H1 (cell line): ENCODE results near the gene OSBPL5. TPM values are rescaled to one million over a fixed set of nuclear protein-coding genes. Genes with fewer than 3 reads are reported as not detected.

ENCODE experiments used
- CTCF ChIA-PET: fragments of 300-600 bp; sonication (Branson Sonifier 250); formaldehyde crosslinking; loops from one replicate; lab custom pipeline; 2021; ENCODE audit not compliant: partially characterized antibody; lab: Charles Lee
- POLR2A ChIA-PET: fragments of 300-600 bp; sonication (Branson Sonifier 250); formaldehyde crosslinking; loops from one replicate; lab custom pipeline; 2021; ENCODE audit warnings: inconsistent platforms; ENCODE audit not compliant: partially characterized antibody; lab: Charles Lee
- DNase-seq, 2 experiments: peaks; one replicate each; pipeline versions ENCODE4 v3.0.0 to v3.0.0-alpha.2; 2010 to 2022; ENCODE audit warnings: low spot score in 2 of 2, low read depth in 1 of 2, mixed read lengths in 1 of 2
- FAIRE-seq: peaks from 2 replicates; lab custom pipeline; 2011; peaks lifted over from hg19 to GRCh38; lab: Jason Lieb, UNC
- H2AFZ ChIP-seq: 2 replicates; pipeline ENCODE4 v1.8.1; 2012; ENCODE audit warnings: low read length, inconsistent platforms
- H2AK5ac ChIP-seq: 2 replicates; pipeline ENCODE4 v1.6.1; 2013; ENCODE audit warnings: low read depth, low read length
- H2BK120ac ChIP-seq: replicated peaks from 2 replicates; pipeline ENCODE3; 2013; ENCODE audit warnings: low read depth, low read length, inconsistent platforms
- H2BK12ac ChIP-seq: 2 replicates; pipeline ENCODE4 v1.6.1; 2013; ENCODE audit warnings: low read depth, low read length
- H2BK15ac ChIP-seq: 2 replicates; pipeline ENCODE4 v1.6.1; 2013; ENCODE audit warnings: low read length
- H2BK20ac ChIP-seq: 2 replicates; pipeline ENCODE4 v1.6.1; 2013; ENCODE audit warnings: low read length
- H2BK5ac ChIP-seq: 2 replicates; pipeline ENCODE4 v1.6.1; 2013; ENCODE audit warnings: low read depth, low read length
- H3K14ac ChIP-seq: 2 replicates; pipeline ENCODE4 v1.6.1; 2013; ENCODE audit warnings: inconsistent platforms; ENCODE audit not compliant: insufficient read length
- H3K18ac ChIP-seq: 2 replicates; pipeline ENCODE4 v1.6.1; 2013; ENCODE audit warnings: low read length; ENCODE audit errors: extremely low read depth
- H3K23ac ChIP-seq: 2 replicates; pipeline ENCODE4 v1.6.1; 2013; ENCODE audit warnings: inconsistent platforms; ENCODE audit not compliant: insufficient read length
- H3K23me2 ChIP-seq: 2 replicates; pipeline ENCODE4 v1.6.1; 2013; ENCODE audit warnings: low read depth, low read length
- H3K27ac ChIP-seq: 2 replicates; pipeline ENCODE4 v1.6.1; 2011; ENCODE audit warnings: low read depth, low read length, inconsistent platforms
- H3K27me3 ChIP-seq, 4 experiments: replicated peaks in 1 of 4; 1 replicate in 1 of 4; 2 replicates in 3 of 4; pipeline versions ENCODE4 v1.6.1 to v1.8.1; 2011 to 2013; ENCODE audit warnings: low read length in 3 of 4, mild to moderate bottlenecking in 3 of 4, inconsistent platforms in 2 of 4, mixed read lengths in 2 of 4, moderate library complexity in 1 of 4; ENCODE audit not compliant: control insufficient read depth in 3 of 4, insufficient read depth in 3 of 4; ENCODE audit errors: extremely low read depth in 1 of 4
- H3K36me3 ChIP-seq, 4 experiments: 2 replicates each; pipeline versions ENCODE4 v1.6.1 to v1.8.1; 2011 to 2013; ENCODE audit warnings: mild to moderate bottlenecking in 4 of 4, low read length in 3 of 4, moderate library complexity in 2 of 4, control low read depth in 1 of 4, inconsistent platforms in 1 of 4; ENCODE audit not compliant: insufficient read depth in 4 of 4, control insufficient read depth in 2 of 4
- H3K4ac ChIP-seq: replicated peaks from 2 replicates; pipeline ENCODE3; 2013; ENCODE audit warnings: low read length, low read depth, mixed read lengths, inconsistent platforms; ENCODE audit not compliant: insufficient read length
- H3K4me1 ChIP-seq, 4 experiments: replicated peaks in 1 of 4; 1 replicate in 1 of 4; 2 replicates in 3 of 4; pipeline versions ENCODE4 v1.6.1 to v1.8.1; 2011 to 2013; ENCODE audit warnings: low read length in 3 of 4, inconsistent platforms in 2 of 4, mixed read lengths in 1 of 4; ENCODE audit not compliant: insufficient read depth in 4 of 4, control insufficient read depth in 3 of 4
- H3K4me2 ChIP-seq, 2 experiments: 2 replicates each; pipeline versions ENCODE4 v1.6.1 to v1.8.1; 2011 to 2013; ENCODE audit warnings: low read depth in 2 of 2, low read length in 2 of 2, control low read depth in 1 of 2, inconsistent platforms in 1 of 2, mild to moderate bottlenecking in 1 of 2; ENCODE audit not compliant: insufficient read depth in 1 of 2
- H3K4me3 ChIP-seq, 4 experiments: fragments of 200-600, 300-600 bp in 1 of 4; sonication (generic), shearing (Covaris generic), sonication (Bioruptor Twin) in 1 of 4; 2 replicates each; pipeline versions ENCODE4 v1.5.1 to v1.8.1; 2011 to 2016; ENCODE audit warnings: low read length in 4 of 4, low read depth in 3 of 4, control low read depth in 2 of 4, inconsistent platforms in 2 of 4, mild to moderate bottlenecking in 2 of 4, mixed read lengths in 1 of 4, moderate library complexity in 1 of 4; ENCODE audit not compliant: insufficient read depth in 2 of 4; ENCODE audit errors: extremely low read depth in 1 of 4
- H3K56ac ChIP-seq: replicated peaks from 2 replicates; pipeline ENCODE3; 2013; ENCODE audit warnings: low read depth, mild to moderate bottlenecking, mixed read lengths, low read length, inconsistent platforms; ENCODE audit not compliant: insufficient read length
- H3K79me1 ChIP-seq: 2 replicates; pipeline ENCODE4 v1.6.1; 2013; ENCODE audit warnings: low read depth, low read length, control low read depth
- H3K79me2 ChIP-seq, 2 experiments: 2 replicates each; pipeline versions ENCODE4 v1.6.1 to v1.8.1; 2012 to 2013; ENCODE audit warnings: low read length in 2 of 2, mild to moderate bottlenecking in 2 of 2, inconsistent platforms in 1 of 2; ENCODE audit not compliant: insufficient read depth in 2 of 2, control insufficient read depth in 1 of 2
- H3K9ac ChIP-seq, 4 experiments: replicated peaks in 1 of 4; 1 replicate in 1 of 4; 2 replicates in 3 of 4; pipeline versions ENCODE4 v1.6.1 to v1.8.1; 2011 to 2013; ENCODE audit warnings: low read depth in 3 of 4, low read length in 3 of 4, control low read depth in 2 of 4, mild to moderate bottlenecking in 2 of 4, moderate library complexity in 2 of 4, inconsistent platforms in 1 of 4; ENCODE audit errors: extremely low read depth in 1 of 4
- H3K9me3 ChIP-seq, 2 experiments: 2 replicates each; pipeline versions ENCODE4 v1.6.1 to v1.8.1; 2012 to 2013; ENCODE audit warnings: mild to moderate bottlenecking in 2 of 2, moderate library complexity in 2 of 2, control low read depth in 1 of 2, inconsistent platforms in 1 of 2, low read depth in 1 of 2, low read length in 1 of 2, mixed read lengths in 1 of 2; ENCODE audit not compliant: insufficient read depth in 2 of 2
- H4K20me1 ChIP-seq, 2 experiments: replicated peaks in 1 of 2; 2 replicates each; pipeline versions ENCODE3 to v1.8.1; 2011 to 2013; ENCODE audit warnings: inconsistent platforms in 2 of 2, low read length in 2 of 2, mild to moderate bottlenecking in 1 of 2; ENCODE audit not compliant: insufficient read depth in 2 of 2, control insufficient read depth in 1 of 2
- H4K5ac ChIP-seq: 2 replicates; pipeline ENCODE4 v1.6.1; 2013; ENCODE audit warnings: low read length, low read depth, mixed read lengths, inconsistent platforms; ENCODE audit not compliant: insufficient read length
- H4K8ac ChIP-seq: 2 replicates; pipeline ENCODE4 v1.8.0; 2013; ENCODE audit warnings: mild to moderate bottlenecking, moderate library complexity, low read length, inconsistent platforms; ENCODE audit not compliant: insufficient read depth; ENCODE audit errors: extremely low read depth
- H4K91ac ChIP-seq: replicated peaks from 2 replicates; pipeline ENCODE3; 2013; ENCODE audit warnings: low read length, mixed read lengths, inconsistent platforms; ENCODE audit not compliant: insufficient read length
- BACH1 ChIP-seq: IDR thresholded peaks from 2 replicates; pipeline ENCODE4 v1.6.1; 2012; ENCODE audit warnings: low read length, improper control_type of control experiment
- GTF2F1 ChIP-seq: IDR thresholded peaks from 2 replicates; pipeline ENCODE4 v1.6.1; 2012; ENCODE audit warnings: low read depth, low read length, improper control_type of control experiment, borderline replicate concordance
- WGBS, 2 experiments: shearing (Covaris generic) in 1 of 2; methylation state at CpG; one replicate each; pipeline versions ENCODE4 v1.1.6 to v1.1.7; 2013 to 2015; ENCODE audit warnings: low lambda C conversion rate in 2 of 2, mixed read lengths in 2 of 2, inconsistent platforms in 1 of 2, low coverage in 1 of 2, missing lambda C conversion rate in 1 of 2; ENCODE audit not compliant: insufficient replicate concordance in 2 of 2, insufficient coverage in 1 of 2, insufficient read length in 1 of 2; ENCODE audit errors: extremely low coverage in 1 of 2, missing lambda C conversion rate in 1 of 2; 5-methylcytosine and 5-hydroxymethylcytosine counted together
- polyA plus RNA-seq, 7 experiments: library from polyadenylated mRNA; depleted of rRNA in 3 of 7; stranded (reverse) in 5 of 7; unstranded in 2 of 7; fragments of >200 nt in 5 of 7; fragments of 200-250 nt in 2 of 7; gene quantifications; 1 replicate in 5 of 7; 2 replicates in 1 of 7; 4 replicates in 1 of 7; pipeline versions ENCODE4 v1.2.1 to v1.2.3, GENCODE V29; 2011 to 2013; ENCODE audit warnings: missing spikeins in 2 of 7, mixed read lengths in 2 of 7
- total RNA-seq: library from RNA; stranded (reverse); fragmentation: NEBNext Ultra II Directional; extraction: Animal tissue kit (Norgen Biotek cat#: 25700); gene quantifications from 2 replicates; pipeline ENCODE4 v1.2.1, GENCODE V29; 2021

Gene OSBPL5
- total and polyA plus RNA-seq, 2 of the 8 experiments (the other 6 are each of a cell fraction or from before 2014, with no cell fraction given), result 3.4 to 9.9 TPM

GRCh38 chr11:3181725-3182461 lies 16.8 kb upstream of the OSBPL5 start:
- no peaks in the 10 kb centered on the region for H3K36me3 ChIP-seq
- no peak overlapping the region for H4K5ac ChIP-seq
- H2BK12ac ChIP-seq, result no peak overlapping the region
- no peak overlapping the region for H2BK5ac ChIP-seq
- no peak overlapping the region for H3K9ac ChIP-seq
- H3K23ac ChIP-seq, result no peak overlapping the region
- no peak overlapping the region for H3K14ac ChIP-seq
- no peaks in the 10 kb centered on the region for H3K27me3 ChIP-seq
- H2AK5ac ChIP-seq, result no peak overlapping the region
- no peak overlapping the region for H3K18ac ChIP-seq
- FAIRE-seq, result no peak
- no peak overlapping the region for H2BK120ac ChIP-seq
- H3K9me3 ChIP-seq, result 0 out of 4 replicates have a peak, but pooled peaks cover 0 to 2% of the 10 kb centered on the region in 2 experiments
- H4K8ac ChIP-seq, result no peak overlapping the region
- H3K4me2 ChIP-seq, result no peak overlapping the region
- WGBS, 2 experiments, result 92% methylated on average over 12 of the region's 12 CpGs; no CpG with 5 or more reads in 1 of the 2 experiments
- no peaks in the 10 kb centered on the region for H3K79me1 ChIP-seq
- no peak overlapping the region for H3K27ac ChIP-seq
- H2BK20ac ChIP-seq, result no peak overlapping the region
- H3K4me1 ChIP-seq, result no peaks in the 10 kb centered on the region
- no peak overlapping the region for H3K56ac ChIP-seq
- ChIA-PET CTCF (interaction anchor here (0.7 to 3.9 kb wide), 3 partner anchors 12 to 36 kb away, joined by 3 to 14 read pairs (median 3); no protein-coding TSS in a partner anchor), POLR2A (interaction anchor here (1.2 kb wide), 1 partner anchor 11 kb away, joined by 3 read pairs; no protein-coding TSS in a partner anchor)
- no peak overlapping the region for H2BK15ac ChIP-seq
- peak overlapping the region; percentile 32 for H4K91ac ChIP-seq
- DNase-seq, result no peak
- no peak overlapping the region for H3K4ac ChIP-seq
- H2AFZ ChIP-seq, result no peak overlapping the region
- H3K23me2 ChIP-seq, result no peaks in the 10 kb centered on the region
- H3K79me2 ChIP-seq, result no peaks in the 10 kb centered on the region
- H3K4me3 ChIP-seq, result no peak overlapping the region
- H4K20me1 ChIP-seq, result no peaks in the 10 kb centered on the region
- no peak for TF ChIP-seq BACH1
- no peak for TF ChIP-seq GTF2F1
